ENCODE data around the gene NHEJ1.

The NHEJ1 gene

DNA sequence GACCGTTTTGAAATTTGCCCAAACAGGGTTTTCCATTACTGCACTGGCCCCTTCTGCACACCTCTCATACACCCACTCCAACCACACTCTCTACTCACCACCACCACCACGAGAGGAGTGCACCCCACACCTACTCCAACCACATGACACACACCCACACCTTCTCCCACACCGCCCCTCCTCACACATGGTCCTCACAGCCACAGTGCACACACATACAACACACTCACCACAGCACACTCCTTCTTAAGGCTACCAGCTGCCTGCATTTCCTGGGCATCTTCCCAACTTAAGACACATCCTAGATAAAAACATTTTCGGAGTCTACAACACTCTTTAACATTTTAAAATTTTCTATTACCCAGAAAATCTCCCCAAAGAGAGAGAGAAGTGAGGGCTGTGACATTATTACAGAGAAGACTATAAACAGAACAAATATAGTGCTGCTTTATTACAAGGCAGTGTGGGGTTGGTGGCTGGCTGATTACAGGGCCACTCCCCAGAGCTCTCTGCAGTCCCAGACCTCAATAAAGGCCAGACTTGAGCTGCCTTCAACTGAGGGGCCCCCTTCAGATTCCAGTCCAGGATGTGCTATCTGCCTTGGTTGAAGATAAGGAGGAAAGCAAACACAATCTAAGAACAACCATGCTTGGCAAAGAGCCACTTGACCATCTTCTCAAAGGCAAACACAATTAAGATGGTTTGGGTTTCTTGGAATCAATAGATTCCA, 36.1 kb downstream of the NHEJ1 start:
- peak in 6 of 56 donors; percentile 3 to 37 (median 6) for DNase-seq

DNA sequence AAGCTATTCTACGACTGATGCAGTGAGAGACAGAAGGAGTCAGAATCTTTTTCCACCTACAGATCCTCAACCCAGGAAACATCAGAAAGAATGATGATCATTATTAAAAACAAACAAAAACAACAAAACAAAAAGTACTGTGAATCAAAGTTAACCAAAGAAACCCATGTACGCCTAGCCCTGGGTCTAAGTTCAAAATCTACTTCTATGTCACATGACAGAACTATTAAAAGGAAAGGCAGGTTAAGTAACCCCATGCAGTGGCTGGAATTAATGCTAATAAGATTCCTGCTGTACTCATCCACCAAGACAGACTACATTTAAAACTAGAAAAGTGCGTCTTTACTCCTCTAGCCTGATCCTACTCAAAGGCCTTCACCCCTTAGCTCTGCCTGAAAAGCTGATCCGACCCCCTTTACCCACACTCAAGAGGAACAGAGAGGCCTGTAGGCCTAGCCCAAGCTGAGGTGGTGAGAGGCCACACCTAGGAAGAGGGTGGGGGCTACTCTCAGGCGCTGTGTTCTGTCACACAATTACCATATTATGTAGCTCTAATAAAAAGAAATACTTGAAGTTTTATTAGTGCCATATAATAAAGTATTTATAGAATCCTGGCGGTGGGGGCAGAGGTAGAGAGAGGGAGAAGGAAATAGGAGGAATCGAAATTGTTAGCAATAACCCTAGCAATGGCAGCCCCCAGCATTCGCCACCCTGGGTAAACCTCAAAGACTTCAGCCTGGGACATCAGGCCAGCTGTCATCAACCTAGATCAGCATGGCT, 37.1 kb downstream of the NHEJ1 start:
- DNase-seq, result no peak

DNA sequence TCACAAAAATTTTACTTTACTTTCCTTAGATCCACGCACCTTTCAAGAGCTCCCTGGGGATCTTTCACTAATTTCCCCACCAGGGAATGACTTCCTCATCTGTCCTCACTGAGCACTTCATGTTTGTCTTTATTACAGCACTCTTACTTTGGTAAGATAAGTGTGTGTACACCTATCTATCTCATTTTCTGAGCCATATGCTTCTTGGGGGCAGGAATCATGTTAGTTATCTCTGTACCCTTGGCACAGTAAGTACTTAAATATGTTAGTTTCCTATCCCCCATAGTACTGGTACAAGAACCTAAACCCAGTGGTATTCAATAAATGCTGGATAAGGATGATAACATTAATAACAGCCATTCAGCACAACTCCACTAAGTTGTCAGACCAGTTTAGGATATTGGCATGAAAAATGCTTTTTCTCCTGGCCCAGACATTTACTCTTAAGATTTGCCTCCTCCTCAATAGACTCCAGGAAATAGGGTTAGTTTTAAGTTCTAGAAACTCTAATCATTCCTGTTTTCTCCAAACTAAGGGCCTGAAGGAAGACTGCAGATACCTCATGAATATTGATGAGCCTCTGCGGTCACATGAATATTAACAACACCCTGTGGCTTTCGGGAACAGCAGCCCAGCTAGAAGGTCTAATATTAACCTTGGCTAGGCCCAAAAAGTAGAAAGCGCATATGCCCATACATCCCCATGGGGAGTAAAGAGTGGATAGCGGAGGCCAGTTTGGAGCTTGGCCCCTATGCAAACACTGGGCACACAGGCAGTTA, 38.2 kb downstream of the NHEJ1 start:
- DNase-seq, result peak in 1 of 56 donors; percentile 0

DNA sequence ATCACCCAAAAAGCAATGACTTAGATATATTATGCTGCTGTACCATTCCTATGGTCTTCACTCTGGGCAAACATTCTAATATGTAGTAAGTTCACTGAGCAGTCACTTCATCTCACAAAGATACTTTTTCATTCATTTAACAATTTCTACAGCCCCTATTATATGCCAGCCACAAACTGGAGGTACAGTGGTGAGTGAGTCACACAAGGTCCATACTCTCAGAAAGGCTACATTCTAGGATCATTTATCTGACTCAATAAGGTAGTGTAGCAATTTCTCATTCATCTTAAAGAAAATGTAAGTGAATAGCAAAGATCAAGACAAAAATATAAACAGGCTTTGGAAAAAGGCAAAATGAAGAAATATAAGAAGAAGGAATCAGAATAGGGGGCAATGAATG, 40.5 kb downstream of the NHEJ1 start:
- no peak for DNase-seq

DNA sequence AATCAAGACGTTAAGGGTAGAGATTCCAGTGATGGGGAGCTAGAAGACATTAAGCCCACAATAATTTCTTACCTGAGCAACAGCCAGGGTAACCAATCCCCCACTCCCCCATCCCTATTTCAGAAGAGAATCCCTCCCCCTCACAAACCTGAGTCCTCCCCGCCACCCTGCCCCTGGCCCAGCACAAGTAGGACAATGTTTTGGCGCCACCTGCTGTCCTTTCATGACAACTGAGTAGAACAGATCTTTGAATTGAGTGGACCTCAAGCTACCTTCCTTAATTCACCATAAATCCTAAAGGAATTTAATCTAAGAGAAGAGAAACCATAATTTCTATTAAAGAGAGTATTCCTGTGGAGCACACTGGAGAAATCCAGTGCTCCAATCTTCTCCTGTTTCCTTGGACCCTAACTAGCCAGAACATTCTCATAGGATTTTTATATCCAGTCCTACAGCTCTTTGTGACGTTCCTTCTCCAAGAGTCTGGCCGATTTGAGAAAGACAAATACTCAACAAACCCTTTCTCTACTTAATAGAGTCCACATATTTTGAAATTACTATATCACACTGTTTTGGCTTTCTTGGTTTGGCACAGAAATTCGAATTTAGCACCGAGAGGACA, 41.1 kb downstream of the NHEJ1 start:
- DNase-seq, result peak in 39 of 56 donors; percentile 0 to 79 (median 27)

DNA sequence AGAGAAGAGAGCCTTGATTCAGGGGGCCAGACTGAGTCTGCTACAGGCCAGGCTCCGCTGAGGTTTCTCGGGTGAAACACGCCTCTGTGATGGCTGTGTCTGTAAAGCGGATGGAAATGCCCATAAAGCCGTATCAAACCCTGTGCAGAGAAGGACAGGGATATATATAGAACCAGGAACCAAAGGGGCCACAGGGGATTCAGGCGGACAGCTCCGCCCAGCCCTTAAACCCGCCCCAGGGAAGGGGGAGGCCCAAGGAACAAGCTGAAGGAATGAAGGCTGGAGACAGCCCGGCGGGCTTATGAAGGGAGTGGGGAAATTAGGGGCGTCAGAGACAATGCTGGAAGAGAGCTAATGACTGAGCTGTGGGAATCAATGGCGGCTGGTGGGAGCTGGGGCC, 42.1 kb downstream of the NHEJ1 start:
- DNase-seq, result no peak

DNA sequence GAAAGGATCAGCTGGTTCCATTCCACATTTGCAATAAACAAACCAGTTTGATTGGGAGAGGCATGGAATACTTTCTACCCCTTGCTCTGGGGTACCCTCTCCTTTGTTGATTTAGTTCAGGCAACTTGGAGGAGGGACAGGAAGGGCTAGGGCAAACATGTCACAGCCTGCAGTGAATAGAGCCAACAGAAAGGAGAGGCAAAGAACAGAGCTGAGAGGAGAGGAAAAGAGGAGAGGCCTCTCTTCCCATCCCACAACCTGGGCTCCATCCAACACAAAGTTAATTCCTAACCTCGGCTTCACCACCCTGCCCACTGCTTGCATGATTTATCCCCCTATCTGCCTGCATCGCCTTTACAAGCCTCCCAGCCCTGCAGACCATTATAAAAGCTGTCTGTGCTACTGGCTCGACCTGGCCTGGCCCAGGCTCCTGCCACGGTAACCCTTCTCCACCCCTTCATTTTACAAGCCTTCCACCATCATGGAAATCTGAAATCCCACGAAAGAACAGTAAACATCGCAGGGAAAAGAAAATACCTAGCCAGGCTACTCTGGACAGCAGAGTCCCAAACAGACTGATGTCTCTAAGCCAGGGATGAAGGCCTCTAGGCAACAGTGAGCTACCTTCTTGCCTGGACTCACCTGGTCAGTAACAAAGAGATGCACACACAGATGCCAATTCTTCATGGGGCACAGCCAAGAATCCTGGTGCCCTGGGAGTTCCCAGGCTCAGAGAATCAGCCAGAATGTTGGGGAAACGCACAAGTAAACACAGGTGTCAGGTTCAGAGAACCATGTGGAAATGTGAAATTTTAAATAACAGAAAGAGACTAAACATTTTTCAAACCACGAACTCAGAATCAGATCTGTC, 43.6 kb downstream of the NHEJ1 start:
- no peak for DNase-seq

DNA sequence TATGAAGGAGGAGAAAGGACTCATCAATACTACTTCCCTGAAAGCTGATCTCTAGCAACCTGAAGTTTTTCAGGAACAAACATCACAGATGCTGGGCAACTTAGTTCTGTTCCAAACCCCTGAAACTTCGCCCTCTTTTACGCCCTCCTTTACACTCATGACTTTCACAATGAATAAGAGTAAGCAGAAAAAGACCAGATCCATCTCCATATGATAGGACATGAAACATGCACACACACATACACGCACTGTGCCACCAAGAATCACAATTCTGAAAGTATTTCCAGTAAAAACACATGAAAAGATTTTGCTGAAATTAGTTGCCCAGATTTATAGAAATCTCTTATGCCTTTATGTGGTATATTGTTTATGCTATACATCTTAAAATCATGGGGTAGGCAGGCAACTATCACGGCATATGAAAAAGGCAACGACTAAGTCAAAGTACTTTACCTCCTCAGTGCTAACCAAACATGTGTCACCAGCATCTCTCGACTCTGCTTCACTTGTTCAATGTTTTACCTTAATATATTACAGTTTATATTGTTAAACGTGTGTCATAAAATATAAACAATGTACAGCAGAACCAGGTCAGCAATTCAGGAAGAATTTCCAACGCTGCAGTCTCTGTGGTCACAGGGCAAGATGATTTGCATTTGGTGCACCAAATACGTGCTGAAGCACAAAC, 47.8 kb downstream of the NHEJ1 start:
- no peak for DNase-seq

DNA sequence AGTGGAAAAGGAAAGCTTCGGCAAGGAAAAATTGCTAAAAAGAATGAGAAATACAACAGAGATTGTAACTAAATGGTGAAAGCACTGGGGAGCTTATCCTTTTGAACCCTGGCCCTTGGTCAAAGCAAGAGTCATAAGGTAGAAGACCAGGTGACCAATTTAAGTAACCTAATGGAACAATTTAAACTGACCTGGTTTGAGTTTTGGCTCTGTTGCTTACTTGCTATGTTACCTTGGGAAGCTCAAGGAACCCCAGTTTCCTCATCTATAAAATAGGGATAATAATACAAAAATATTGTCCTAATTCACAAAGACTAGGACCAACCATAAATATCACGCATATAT, 48.6 kb downstream of the NHEJ1 start:
- DNase-seq, result no peak

DNA sequence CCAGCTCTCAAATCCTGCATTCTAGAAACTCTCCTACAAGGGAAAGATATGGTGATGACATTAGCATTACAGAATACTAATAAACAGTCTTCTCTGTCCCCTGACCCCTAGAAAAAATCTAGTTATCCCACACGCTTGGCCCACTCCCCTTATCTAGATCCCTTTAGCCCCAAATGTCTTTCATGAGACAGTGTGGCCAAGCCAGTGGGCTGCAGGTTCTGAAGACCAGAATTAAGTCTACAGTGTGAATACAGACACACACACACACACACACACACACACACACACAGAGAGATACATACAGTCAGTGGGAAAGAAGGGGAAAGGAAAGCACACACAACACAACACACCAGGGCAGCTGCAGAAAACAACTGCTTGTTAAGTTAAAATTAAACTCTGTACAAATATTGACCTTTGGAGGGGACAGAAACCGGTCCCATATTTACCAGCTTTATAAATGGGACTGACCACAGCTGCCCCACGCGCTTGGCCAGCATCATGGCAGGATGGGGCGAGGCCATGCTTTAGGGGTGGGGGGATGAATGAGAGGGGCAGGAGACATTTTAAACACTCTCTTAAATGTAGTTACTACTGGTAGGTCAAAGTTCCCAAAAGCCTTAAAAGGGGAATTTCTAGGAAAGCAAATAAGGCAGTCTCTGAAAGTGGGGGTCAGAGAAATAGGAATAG, 49.1 kb downstream of the NHEJ1 start:
- no peak for DNase-seq

DNA sequence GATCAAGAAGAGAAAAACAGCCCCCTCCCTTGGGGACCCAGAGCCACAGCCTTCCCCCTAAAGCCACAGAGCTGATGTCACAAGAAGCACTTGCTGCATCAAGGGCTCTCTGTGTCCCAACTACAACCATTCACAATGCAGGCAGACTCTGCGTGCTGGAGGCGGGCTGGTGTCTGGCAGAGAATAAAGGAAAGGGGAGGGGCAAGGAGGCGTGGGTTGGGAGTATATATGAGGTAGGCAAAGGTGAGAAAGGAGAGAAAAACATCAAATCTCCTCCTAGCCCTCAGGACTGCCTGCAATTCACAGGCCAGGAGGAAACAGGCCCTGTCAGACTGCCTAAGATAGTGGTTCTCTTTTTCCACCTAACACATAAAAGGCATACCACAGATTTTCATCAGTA, 51.1 kb downstream of the NHEJ1 start:
- no peak for DNase-seq

DNA sequence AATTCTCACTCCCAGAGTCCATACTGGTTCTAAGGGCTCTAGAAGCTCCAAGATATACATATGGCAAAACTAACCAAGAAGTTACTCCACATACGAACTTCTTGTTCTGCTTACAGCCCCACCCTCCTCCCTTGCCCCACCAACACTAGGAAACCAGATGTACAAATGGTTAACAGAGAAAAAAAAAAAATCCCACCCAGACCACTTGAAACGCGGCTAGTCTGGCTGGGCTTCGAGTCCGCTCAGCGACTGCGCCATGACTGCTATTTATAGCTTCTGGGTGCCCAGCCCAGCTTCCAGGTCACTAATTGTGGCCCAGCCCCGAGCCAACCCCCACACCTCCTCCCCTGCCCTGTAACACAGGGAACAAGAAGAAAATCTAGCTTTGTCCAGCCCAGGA, 52.9 kb downstream of the NHEJ1 start:
- no peak for DNase-seq

DNA sequence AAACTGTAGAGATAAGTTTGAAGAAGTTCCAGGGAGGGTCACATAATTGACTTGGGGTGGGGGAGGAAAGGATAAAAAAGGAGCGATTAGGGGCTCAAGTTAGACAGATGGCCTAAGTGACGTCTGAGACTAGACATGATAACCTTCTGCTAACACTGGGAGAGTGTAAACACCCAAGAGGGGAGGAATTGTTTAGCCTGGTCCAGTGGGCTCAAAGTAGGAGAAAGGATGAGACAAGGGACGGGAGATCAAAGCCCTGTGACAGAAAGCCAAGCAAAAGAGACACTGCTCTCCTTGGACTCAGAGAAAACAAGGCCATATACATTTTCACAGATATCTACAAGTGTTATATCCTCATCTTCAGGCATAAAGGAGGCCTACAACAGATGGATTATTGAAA, 54.4 kb downstream of the NHEJ1 start:
- no peak for DNase-seq

DNA sequence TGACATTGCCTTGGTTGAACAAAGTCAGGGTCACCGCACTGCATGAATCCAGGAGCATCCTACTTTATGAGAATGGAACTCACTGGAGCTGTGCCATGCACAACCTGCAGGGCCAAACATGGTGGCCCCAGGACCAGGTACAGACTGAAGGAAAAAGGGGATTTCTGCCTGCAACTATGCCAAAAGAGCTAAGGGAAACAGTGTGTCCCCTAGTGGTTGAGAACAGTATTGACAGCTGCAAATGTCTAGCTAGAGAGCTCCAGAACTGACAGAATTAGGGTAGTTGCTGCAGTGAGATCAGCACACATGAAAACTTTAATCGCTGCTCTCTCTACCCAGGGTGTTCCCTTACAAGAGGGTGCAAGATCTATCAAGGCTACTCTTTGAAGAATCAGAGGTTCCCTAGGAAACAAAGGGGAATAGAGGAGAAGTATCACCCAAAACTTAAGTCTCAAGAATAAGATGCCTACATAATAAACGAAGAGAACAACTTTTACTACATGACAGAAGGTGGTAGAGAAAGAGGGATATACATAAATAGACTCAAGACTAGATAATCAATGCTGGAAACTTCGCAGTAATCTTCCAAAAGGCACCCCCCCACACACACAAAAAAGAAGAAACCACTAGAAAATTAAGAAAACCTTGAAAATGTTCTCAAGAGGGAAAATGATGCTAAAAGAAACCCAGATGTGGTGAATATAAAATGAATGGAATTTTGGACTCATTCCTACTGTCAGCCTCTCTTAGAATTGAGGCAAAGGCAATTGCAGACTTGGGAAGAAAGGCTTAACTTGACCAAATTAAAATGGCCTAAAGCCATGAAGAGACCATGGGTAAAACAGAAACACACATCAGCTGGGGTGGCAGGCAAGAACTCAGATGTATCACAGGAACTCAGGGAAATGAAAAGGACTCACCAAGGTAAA, 56.2 kb downstream of the NHEJ1 start:
- no peak for DNase-seq

DNA sequence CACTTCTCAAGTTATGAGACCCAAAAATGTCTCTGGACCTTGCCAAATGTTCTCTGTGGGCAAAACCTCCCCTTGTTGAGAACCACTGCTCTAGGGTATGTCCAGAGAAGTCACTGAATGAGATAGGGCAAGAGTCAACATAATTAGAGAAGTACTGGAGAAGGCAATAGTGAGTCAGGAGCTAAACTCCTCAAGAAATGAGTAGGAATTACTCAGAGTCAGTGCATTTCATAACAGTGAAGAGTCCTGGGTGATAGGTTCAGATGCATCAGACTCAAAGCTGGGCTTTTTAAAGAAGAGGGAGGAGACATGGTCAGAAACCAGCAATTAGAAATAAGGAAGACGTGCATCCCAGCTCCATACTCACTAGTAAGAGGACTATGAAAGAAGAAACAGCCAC, 61.3 kb downstream of the NHEJ1 start:
- no peak for DNase-seq

DNA sequence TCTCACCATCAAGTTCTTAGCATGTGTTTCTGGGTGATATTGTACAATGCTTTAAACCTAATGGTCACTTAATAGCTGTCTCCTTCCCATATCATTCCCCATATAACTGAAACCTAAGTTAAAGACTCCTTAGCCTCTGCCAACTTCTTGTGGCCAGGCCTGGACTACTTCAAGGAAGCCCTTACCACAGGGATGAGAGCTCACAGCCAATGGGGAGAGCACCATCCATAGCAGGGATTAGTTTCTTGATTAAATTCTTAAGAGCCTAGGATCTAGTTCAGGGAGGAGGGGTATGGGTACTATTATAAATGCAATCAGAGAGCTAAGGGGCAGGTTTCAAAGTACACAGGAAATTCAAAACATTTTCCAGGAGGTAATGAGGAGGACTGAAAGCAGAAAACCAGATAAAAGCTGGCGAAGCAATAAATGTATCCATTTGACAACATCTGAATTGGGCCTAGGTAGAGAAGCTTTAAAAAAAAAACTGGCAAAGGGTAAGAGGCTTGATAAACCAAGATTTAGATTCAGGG, 65.1 kb downstream of the NHEJ1 start:
- no peak for DNase-seq

DNA sequence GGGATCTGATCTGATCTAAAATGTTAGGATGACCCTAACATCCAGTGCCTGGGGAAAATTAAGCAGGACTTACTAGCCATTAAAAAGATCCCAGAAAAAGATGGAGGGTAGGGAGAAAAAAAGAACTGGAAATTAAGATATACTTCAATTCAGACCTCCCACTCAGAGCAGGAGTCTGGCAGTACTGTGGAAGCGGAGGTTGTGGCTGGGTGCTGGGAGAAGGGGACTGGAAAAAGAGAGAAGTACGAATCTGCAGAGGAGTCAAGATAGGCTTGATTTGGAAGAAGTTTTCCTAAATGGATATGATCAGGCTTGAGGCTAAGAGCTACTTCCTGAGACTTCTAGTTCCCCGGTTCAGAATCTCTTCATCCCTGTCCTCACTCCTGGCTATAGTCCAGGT, 66.4 kb downstream of the NHEJ1 start:
- no peak for DNase-seq

All from amygdala (tissue), 56 donors.